ENCODE data around the gene PTPRM. TPM values are rescaled to one million over a fixed set of nuclear protein-coding genes. Genes with fewer than 3 reads are reported as not detected.

The PTPRM gene
- total and polyA plus RNA-seq, 2 of the 8 experiments (the other 6 are each of a cell fraction or from before 2014, with no cell fraction given), result 4.1 to 7.0 TPM

GRCh38 chr18:7914834-7915670, 347.9 kb downstream of the PTPRM start:
- Histone ChIP-seq H4K8ac (ENCODE audit: extremely low read depth, insufficient read depth, low read length) (no peak overlapping the region), H3K23ac (ENCODE audit: insufficient read length) (no peak overlapping the region), H2BK20ac (ENCODE audit: low read length) (no peak overlapping the region), H3K18ac (ENCODE audit: extremely low read depth, low read length) (no peak overlapping the region), H3K14ac (ENCODE audit: insufficient read length) (no peak overlapping the region), H2BK15ac (ENCODE audit: low read length) (no peak overlapping the region), H4K91ac (replicated peaks; ENCODE audit: insufficient read length, low read length) (no peak overlapping the region), H2AK5ac (ENCODE audit: low read depth, low read length) (no peak overlapping the region), H3K79me2 (ENCODE audit: control insufficient read depth in 1 of 2, insufficient read depth in 2 of 2, low read length in 2 of 2) (no peaks in the 10 kb centered on the region), H3K4me3 (ENCODE audit: extremely low read depth in 1 of 4, insufficient read depth in 2 of 4, low read depth in 3 of 4, low read length in 4 of 4) (no peak overlapping the region), H3K56ac (replicated peaks; ENCODE audit: insufficient read length, low read depth, low read length) (no peak overlapping the region), H2BK5ac (ENCODE audit: low read depth, low read length) (no peak overlapping the region), H3K4me2 (ENCODE audit: insufficient read depth in 1 of 2, low read depth in 2 of 2, low read length in 2 of 2) (no peak overlapping the region), H3K9me3 (ENCODE audit: insufficient read depth in 2 of 2, low read depth in 1 of 2, low read length in 1 of 2) (no peaks in the 10 kb centered on the region), H2BK12ac (ENCODE audit: low read depth, low read length) (no peak overlapping the region), H3K23me2 (ENCODE audit: low read depth, low read length) (no peaks in the 10 kb centered on the region), H2AFZ (ENCODE audit: low read length) (no peak overlapping the region), H3K9ac (replicated peaks in 1 of 4; ENCODE audit: extremely low read depth in 1 of 4, low read depth in 3 of 4, low read length in 3 of 4) (no peak overlapping the region), H3K27me3 (replicated peaks in 1 of 4; ENCODE audit: control insufficient read depth in 3 of 4, extremely low read depth in 1 of 4, insufficient read depth in 3 of 4, low read length in 3 of 4) (no peaks in the 10 kb centered on the region), H2BK120ac (replicated peaks; ENCODE audit: low read depth, low read length) (no peak overlapping the region), H4K5ac (ENCODE audit: insufficient read length, low read depth, low read length) (no peak overlapping the region), H4K20me1 (replicated peaks in 1 of 2; ENCODE audit: control insufficient read depth in 1 of 2, insufficient read depth in 2 of 2, low read length in 2 of 2) (no peaks in the 10 kb centered on the region), H3K4ac (replicated peaks; ENCODE audit: insufficient read length, low read depth, low read length) (no peak overlapping the region), H3K27ac (ENCODE audit: low read depth, low read length) (no peak overlapping the region), H3K36me3 (ENCODE audit: control insufficient read depth in 2 of 4, insufficient read depth in 4 of 4, low read length in 3 of 4) (no peaks in the 10 kb centered on the region), H3K4me1 (replicated peaks in 1 of 4; ENCODE audit: control insufficient read depth in 3 of 4, insufficient read depth in 4 of 4, low read length in 3 of 4) (no peaks in the 10 kb centered on the region), H3K79me1 (ENCODE audit: low read depth, low read length) (no peaks in the 10 kb centered on the region)
- FAIRE-seq (no peak), DNase-seq (ENCODE audit: low read depth in 1 of 2, low spot score in 2 of 2) (no peak)
- ChIA-PET CTCF (ENCODE audit: partially characterized antibody) (no interaction called here), POLR2A (ENCODE audit: partially characterized antibody) (no interaction called here)
- 86% methylated on average over 5 of the region's 5 CpGs; no CpG with 5 or more reads in 1 of the 2 experiments for WGBS, 2 experiments (ENCODE audit: extremely low coverage in 1 of 2, insufficient coverage in 1 of 2, insufficient read length in 1 of 2, insufficient replicate concordance in 2 of 2, low coverage in 1 of 2, low lambda C conversion rate in 2 of 2, missing lambda C conversion rate in 1 of 2)
- TF ChIP-seq E2F6 (IDR thresholded peaks at IDR 0.05) (no peak), RFX5 (IDR thresholded peaks at IDR 0.05; ENCODE audit: borderline replicate concordance, low read depth, low read length) (no peak), YY1 (IDR thresholded peaks at IDR 0.05; ENCODE audit: low read depth, low read length) (no peak), TBP (IDR thresholded peaks at IDR 0.05; ENCODE audit: low read depth, low read length) (no peak), RNF2 (IDR thresholded peaks at IDR 0.05; ENCODE audit: borderline replicate concordance, low read depth, low read length, missing control alignments, poor library complexity, severe bottlenecking) (no peak), SP2 (IDR thresholded peaks at IDR 0.05; ENCODE audit: low read length) (no peak)
